Stimulated activated CD4-positive, alpha-beta T cell treated with anti-CD3 and anti-CD28 coated beads, Interleukin-12 subunit alpha, Interleukin-12 subunit beta, amount 100 ng/mL, for 24 hours (primary cell): ENCODE measurements around the gene HAL.

Experiments used
- DNase-seq, 2 experiments: peaks; one replicate each; pipeline ENCODE4 v3.0.0-alpha.2; 2020; ENCODE audit warnings: low read depth in 2 of 2

The HAL gene

GRCh38 chr12:95996034-95996658, at the start of gene HAL:
Gene HAL (minus strand): TSS chr12:95996344. CDS start chr12:95995910, 434 bp downstream.
- DNase-seq, result no peak

- no peak for DNase-seq
These were observed 49.4 kb upstream of the HAL start for GRCh38 chr12:96045566-96045965.

- DNase-seq, result no peak
These were observed 48.8 kb upstream of the HAL start for GRCh38 chr12:96044943-96045290.

- DNase-seq, result no peak
These were observed 48.1 kb upstream of the HAL start for GRCh38 chr12:96044017-96044942.

GRCh38 chr12:96041181-96041580, 45.0 kb upstream of the HAL start:
- DNase-seq, result no peak

- no peak for DNase-seq
These were observed 44.4 kb upstream of the HAL start for GRCh38 chr12:96040305-96041133.

GRCh38 chr12:96039516-96039915, 43.4 kb upstream of the HAL start:
- DNase-seq, result no peak

GRCh38 chr12:96036765-96037455, 40.8 kb upstream of the HAL start:
- DNase-seq, result no peak

- DNase-seq, result peak; percentile 91 to 94
These were observed 39.4 kb upstream of the HAL start, which contains the start of gene LTA4H for GRCh38 chr12:96035283-96036236. Gene LTA4H (minus strand): TSS chr12:96035587. CDS start chr12:96035519, 68 bp downstream.

- no peak for DNase-seq
These were observed 38.6 kb upstream of the HAL start for GRCh38 chr12:96034621-96035282.

- DNase-seq, result no peak
These were observed 37.6 kb upstream of the HAL start for GRCh38 chr12:96033549-96034389.

GRCh38 chr12:96029826-96030225, 33.7 kb upstream of the HAL start:
- DNase-seq, result no peak

GRCh38 chr12:96028538-96028937, 32.4 kb upstream of the HAL start:
- DNase-seq, result no peak

- DNase-seq, result no peak
These were observed 30.2 kb upstream of the HAL start for GRCh38 chr12:96026331-96026730.

GRCh38 chr12:96025518-96025917, 29.4 kb upstream of the HAL start:
- DNase-seq, result no peak

GRCh38 chr12:96020314-96021003, 24.3 kb upstream of the HAL start:
- no peak for DNase-seq

- DNase-seq, result no peak
These were observed 19.5 kb upstream of the HAL start for GRCh38 chr12:96015672-96016071.

- DNase-seq, result no peak
These were observed 18.9 kb upstream of the HAL start for GRCh38 chr12:96014943-96015599.
